CD4-positive, alpha-beta T cell (primary cell): ENCODE data around the gene LEPR. TPM values are rescaled to one million over a fixed set of nuclear protein-coding genes. Genes with fewer than 3 reads are reported as not detected.
A peak's percentile ranks its signal among the peaks of the same experiment; 100 is the strongest.

ENCODE experiments used
- ATAC-seq: fragments of 200-7000 bp; cut with Tn5 transposase; one replicate; pipeline ENCODE4 v1.10.0; 2022; ENCODE audit warnings: mild to moderate bottlenecking; ENCODE audit not compliant: poor library complexity
- CTCF ChIA-PET: fragments of 350-600 bp; sonication (Branson Sonifier 250); formaldehyde crosslinking; loops from one replicate; lab custom pipeline; 2021; ENCODE audit warnings: antibody characterized with exemption, inconsistent platforms; lab: Charles Lee
- POLR2A ChIA-PET: fragments of 350-600 bp; sonication (Branson Sonifier 250); formaldehyde crosslinking; loops from one replicate; lab custom pipeline; 2021; ENCODE audit warnings: antibody characterized with exemption, inconsistent platforms; lab: Charles Lee
- DNase-seq, 14 experiments: peaks; one replicate each; pipeline ENCODE4 v3.0.0-alpha.2; 2013 to 2020; ENCODE audit warnings: mixed read lengths in 2 of 14
- H3K27ac ChIP-seq, 2 donors: one replicate each; pipeline versions ENCODE4 v1.5.1 to v1.7.0; 2013; ENCODE audit warnings: low read length in 2 of 2, low read depth in 1 of 2, mild to moderate bottlenecking in 1 of 2
- H3K27me3 ChIP-seq, 2 experiments: 1 replicate in 1 of 2; 2 replicates in 1 of 2; pipeline versions ENCODE4 v1.6.1 to v1.7.0; 2013; ENCODE audit warnings: low read length in 2 of 2, control low read depth in 1 of 2, mild to moderate bottlenecking in 1 of 2, moderate library complexity in 1 of 2; ENCODE audit not compliant: insufficient read depth in 2 of 2, control insufficient read depth in 1 of 2
- H3K36me3 ChIP-seq: one replicate; pipeline ENCODE4 v1.6.1; 2013; ENCODE audit warnings: low read length, control low read depth; ENCODE audit not compliant: insufficient read depth
- H3K4me1 ChIP-seq: one replicate; pipeline ENCODE4 v1.6.1; 2013; ENCODE audit warnings: low read length, control low read depth; ENCODE audit not compliant: insufficient read depth
- H3K4me3 ChIP-seq: one replicate; pipeline ENCODE4 v1.5.1; 2013; ENCODE audit warnings: mild to moderate bottlenecking, low read length, moderate library complexity
- H3K9me3 ChIP-seq, 2 experiments: 1 replicate in 1 of 2; 2 replicates in 1 of 2; pipeline versions ENCODE4 v1.6.1 to v1.7.0; 2013; ENCODE audit warnings: low read length in 2 of 2, mild to moderate bottlenecking in 2 of 2, control low read depth in 1 of 2, moderate library complexity in 1 of 2; ENCODE audit not compliant: control insufficient read depth in 1 of 2, insufficient read depth in 1 of 2
- H3K27ac Mint-ChIP-seq: one replicate; pipeline ENCODE4 v1.8.0; 2020; ENCODE audit warnings: mixed read lengths
- H3K27me3 Mint-ChIP-seq: one replicate; pipeline ENCODE4 v1.8.0; 2021; ENCODE audit warnings: mixed read lengths
- H3K36me3 Mint-ChIP-seq: one replicate; pipeline ENCODE4 v1.8.0; 2021; ENCODE audit warnings: low read depth, mixed read lengths
- H3K4me1 Mint-ChIP-seq: one replicate; pipeline ENCODE4 v1.8.0; 2021; ENCODE audit warnings: low read depth, mixed read lengths
- H3K4me3 Mint-ChIP-seq: one replicate; pipeline ENCODE4 v1.8.0; 2020; ENCODE audit warnings: mild to moderate bottlenecking, mixed read lengths
- H3K9me3 Mint-ChIP-seq: one replicate; pipeline ENCODE4 v1.8.0; 2020; ENCODE audit warnings: mixed read lengths
- CTCF ChIP-seq: fragments of 200-600 bp; IDR thresholded peaks from one replicate; pipeline ENCODE4 v1.8.0; 2022; ENCODE audit warnings: antibody characterized with exemption, mild to moderate bottlenecking
- intact Hi-C, 2 experiments: fragments of 100-400 bp; cut with DNase I in 1 of 2; cut with micrococcal nuclease in 1 of 2; formaldehyde crosslinking; loops; one replicate each; pipeline versions ENCODE4 v1.15.1 to v1.9.0; 2023 to 2025; cut with DNase I, micrococcal nuclease
- total RNA-seq, 174 experiments: library from RNA in 2 of 174; stranded (reverse) in 2 of 174; gene quantifications; one replicate each; pipeline ENCODE4 v1.2.3 and lab custom pipeline; 2021 to 2026

Gene LEPR
- total RNA-seq, 2 experiments from 2014 or later = 0.58 to 0.59 TPM

- Mint-ChIP-seq H3K4me1 (peaks cover 26% of the 10 kb centered on the region), H3K4me3 (no peak overlapping the region), H3K27ac (no peak overlapping the region), H3K36me3 (peaks cover 12% of the 10 kb centered on the region), H3K9me3 (no peaks in the 10 kb centered on the region), H3K27me3 (no peaks in the 10 kb centered on the region)
- Histone ChIP-seq H3K9me3 (no peaks in the 10 kb centered on the region), H3K4me3 (peak overlapping the region; percentile 86), H3K36me3 (no peaks in the 10 kb centered on the region), H3K4me1 (peaks cover 26% of the 10 kb centered on the region), H3K27me3 (no peaks in the 10 kb centered on the region), H3K27ac (peak overlapping the region; percentile 64 to 69)
- intact Hi-C loops = loop anchor here (2.0 to 10.0 kb wide), 8 partner anchors 165 to 1515 kb away; partner anchors contain the start of gene JAK1 (in 1 of the 2)
- DNase-seq (peak; percentile 98 to 99 (median 99)), ATAC-seq (peak; percentile 93)
- TF ChIP-seq CTCF = no peak
- POLR2A ChIA-PET = interaction anchor here (0.6 to 2.4 kb wide), 22 partner anchors 9 to 1827 kb away, joined by 3 to 24 read pairs (median 5); partner anchors contain the start of genes JAK1 and PGM1
- CTCF ChIA-PET = interaction anchor here (3.5 kb wide), 1 partner anchor 11 kb away, joined by 20 read pairs; no protein-coding TSS in a partner anchor
Measured at GRCh38 chr1:65419681-65420589, 533 bp upstream of the LEPR start.

GRCh38 chr1:65421351-65422025 lies 1.0 kb downstream of the LEPR start:
- Histone ChIP-seq H3K27me3 (no peaks in the 10 kb centered on the region), H3K4me1 (peaks cover 26% of the 10 kb centered on the region), H3K9me3 (no peaks in the 10 kb centered on the region), H3K36me3 (peaks cover 14% of the 10 kb centered on the region), H3K4me3 (peak overlapping the region; percentile 81), H3K27ac (peak overlapping the region in 1 of 2 donors; percentile 61)
- no peak overlapping the region for H3K4me3 Mint-ChIP-seq
- no peak for TF ChIP-seq CTCF
- peaks cover 27% of the 10 kb centered on the region for H3K36me3 Mint-ChIP-seq
- ChIA-PET CTCF (interaction anchor here (3.5 kb wide), 1 partner anchor 9 kb away, joined by 20 read pairs; no protein-coding TSS in a partner anchor), POLR2A (interaction anchor here (0.7 kb wide), 1 partner anchor 1906 kb away, joined by 3 read pairs; no protein-coding TSS in a partner anchor)
- H3K27ac Mint-ChIP-seq = no peak overlapping the region
- DNase-seq (peak in 2 of 14 experiments; percentile 15 to 33), ATAC-seq (no peak)
- peaks cover 26% of the 10 kb centered on the region for H3K4me1 Mint-ChIP-seq
- H3K27me3 Mint-ChIP-seq = no peaks in the 10 kb centered on the region
- no peaks in the 10 kb centered on the region for H3K9me3 Mint-ChIP-seq
- intact Hi-C loops = loop anchor here (2.0 to 10.0 kb wide), 4 partner anchors 167 to 1513 kb away; no protein-coding TSS in a partner anchor
